Kidney (tissue), 14 donors: ENCODE measurements around the gene ANKS1B. TPM values are rescaled to one million over a fixed set of nuclear protein-coding genes. Genes with fewer than 3 reads are reported as not detected.

Experiments used
- DNase-seq, 5 donors: peaks; one replicate each; pipeline ENCODE4 v3.0.0-alpha.2; 2013 to 2020
- FAIRE-seq: peaks from 2 replicates; lab custom pipeline; 2012; peaks lifted over from hg19 to GRCh38; lab: Jason Lieb, UNC
- H3K27ac ChIP-seq, 2 donors: one replicate each; pipeline ENCODE4 v1.7.0; 2013; ENCODE audit warnings: low read depth in 2 of 2, low read length in 2 of 2, inconsistent platforms in 1 of 2
- H3K27me3 ChIP-seq: one replicate; pipeline ENCODE4 v1.7.1; 2013; ENCODE audit warnings: low read length, inconsistent platforms; ENCODE audit not compliant: control insufficient read depth, insufficient read depth
- H3K36me3 ChIP-seq, 3 donors: one replicate each; pipeline versions ENCODE4 v1.7.0 to v1.7.1; 2013; ENCODE audit warnings: low read length in 3 of 3, control low read depth in 1 of 3, inconsistent platforms in 1 of 3; ENCODE audit not compliant: insufficient read depth in 3 of 3, control insufficient read depth in 2 of 3
- H3K4me1 ChIP-seq, 3 donors: one replicate each; pipeline versions ENCODE4 v1.7.0 to v1.7.1; 2013; ENCODE audit warnings: low read length in 3 of 3, inconsistent platforms in 1 of 3, low read depth in 1 of 3; ENCODE audit not compliant: control insufficient read depth in 2 of 3, insufficient read depth in 2 of 3
- H3K4me3 ChIP-seq, 3 donors: one replicate each; pipeline versions ENCODE4 v1.7.0 to v1.8.1; 2013; ENCODE audit warnings: low read length in 3 of 3, control low read depth in 1 of 3, inconsistent platforms in 1 of 3
- H3K9ac ChIP-seq, 3 donors: one replicate each; pipeline versions ENCODE4 v1.7.0 to v1.7.1; 2013; ENCODE audit warnings: low read length in 3 of 3, control low read depth in 1 of 3, inconsistent platforms in 1 of 3
- H3K9me3 ChIP-seq, 3 donors: one replicate each; pipeline versions ENCODE4 v1.7.0 to v1.7.1; 2013; ENCODE audit warnings: low read length in 3 of 3, control low read depth in 1 of 3, inconsistent platforms in 1 of 3; ENCODE audit not compliant: control insufficient read depth in 2 of 3, insufficient read depth in 1 of 3
- intact Hi-C: fragments of 100-400 bp; cut with DNase I; formaldehyde crosslinking; loops from one replicate; pipeline ENCODE4 v1.11.1; 2022
- polyA plus RNA-seq: library from polyadenylated mRNA; stranded (reverse); fragments of 350-450 nt; fragmentation: Illumina TruSeq; extraction: RNeasy Lipid Tissue Mini Kit (QIAGEN cat#74804); gene quantifications from one replicate; pipeline ENCODE4 v1.2.3, GENCODE V29; 2014; ENCODE audit warnings: low read depth, low replicate concordance; ENCODE audit not compliant: insufficient read depth
- total RNA-seq: library from RNA; stranded (reverse); fragmentation: NEBNext Ultra II Directional; extraction: Animal tissue kit (Norgen Biotek cat#: 25700); gene quantifications from one replicate; pipeline ENCODE4 v1.2.1, GENCODE V29; 2021
- TF ChIP-seq, protein P1 (sequence below): IDR thresholded peaks from 3 replicates; pipeline ENCODE4 v1.5.1; 2012; ENCODE audit warnings: mild to moderate bottlenecking, moderate library complexity, borderline replicate concordance; ENCODE audit not compliant: insufficient read depth; ENCODE audit errors: extremely low read depth
- donor health status: control.
- donor health status: control.
- donor health status: control.
- donor health status: control.
- donor health status: control.
- donor health status: DM: yes; HTN: yes; CAD: no.
- donor health status: Normal renal cell carcinoma (clear cell type).

Gene ANKS1B
- total and polyA plus RNA-seq, 2 donors from 2014 or later = 1.7 to 5.8 TPM

DNA sequence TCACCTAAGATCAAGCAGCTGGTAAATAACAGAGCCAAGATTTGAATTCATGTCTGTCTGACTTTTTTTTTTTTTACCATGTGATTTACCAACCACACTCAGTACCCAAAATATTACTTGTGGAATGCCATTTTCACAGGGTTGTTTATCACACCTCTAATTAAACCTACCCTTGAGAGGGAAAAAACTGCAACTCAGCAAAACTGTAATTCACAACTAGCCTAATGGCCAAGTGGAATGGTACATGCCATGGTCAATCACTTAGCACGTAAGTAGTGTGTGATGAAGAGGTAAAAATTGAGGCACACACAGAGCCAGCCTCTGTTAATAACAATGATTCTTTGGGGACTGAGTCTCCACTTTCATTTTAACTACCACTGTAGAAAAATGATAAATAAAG is 750.0 kb downstream of the ANKS1B start:
- Histone ChIP-seq H3K36me3 (no peaks in the 10 kb centered on the region), H3K27ac (no peak overlapping the region), H3K27me3 (no peaks in the 10 kb centered on the region), H3K9ac (no peak overlapping the region), H3K4me1 (no peaks in the 10 kb centered on the region), H3K9me3 (no peaks in the 10 kb centered on the region), H3K4me3 (no peak overlapping the region)
- FAIRE-seq = no peak
- TF ChIP-seq, protein P1, sequence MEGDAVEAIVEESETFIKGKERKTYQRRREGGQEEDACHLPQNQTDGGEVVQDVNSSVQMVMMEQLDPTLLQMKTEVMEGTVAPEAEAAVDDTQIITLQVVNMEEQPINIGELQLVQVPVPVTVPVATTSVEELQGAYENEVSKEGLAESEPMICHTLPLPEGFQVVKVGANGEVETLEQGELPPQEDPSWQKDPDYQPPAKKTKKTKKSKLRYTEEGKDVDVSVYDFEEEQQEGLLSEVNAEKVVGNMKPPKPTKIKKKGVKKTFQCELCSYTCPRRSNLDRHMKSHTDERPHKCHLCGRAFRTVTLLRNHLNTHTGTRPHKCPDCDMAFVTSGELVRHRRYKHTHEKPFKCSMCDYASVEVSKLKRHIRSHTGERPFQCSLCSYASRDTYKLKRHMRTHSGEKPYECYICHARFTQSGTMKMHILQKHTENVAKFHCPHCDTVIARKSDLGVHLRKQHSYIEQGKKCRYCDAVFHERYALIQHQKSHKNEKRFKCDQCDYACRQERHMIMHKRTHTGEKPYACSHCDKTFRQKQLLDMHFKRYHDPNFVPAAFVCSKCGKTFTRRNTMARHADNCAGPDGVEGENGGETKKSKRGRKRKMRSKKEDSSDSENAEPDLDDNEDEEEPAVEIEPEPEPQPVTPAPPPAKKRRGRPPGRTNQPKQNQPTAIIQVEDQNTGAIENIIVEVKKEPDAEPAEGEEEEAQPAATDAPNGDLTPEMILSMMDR = no peak
- intact Hi-C loops = no loop called here
- DNase-seq = no peak

DNA sequence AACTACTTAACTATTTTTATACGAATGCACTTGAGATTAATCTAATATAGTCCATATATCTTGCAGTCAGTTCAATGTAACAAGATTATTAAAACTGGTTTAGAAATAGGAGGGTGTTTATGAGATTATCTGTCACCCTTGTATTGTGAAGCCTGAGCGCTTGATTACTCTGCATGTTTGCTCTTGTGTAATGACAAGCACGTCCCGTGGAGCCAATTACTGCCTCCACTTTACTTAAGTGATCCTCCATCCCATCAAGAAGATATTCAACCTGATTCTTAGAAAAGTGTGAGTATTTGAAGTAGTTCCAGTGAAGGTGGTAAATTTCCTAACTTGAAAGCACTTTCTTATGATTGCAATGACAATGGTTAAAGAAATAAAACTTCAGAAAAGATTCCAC is 752.4 kb downstream of the ANKS1B start:
- H3K4me1 ChIP-seq = no peaks in the 10 kb centered on the region
- no peak overlapping the region for H3K27ac ChIP-seq
- intact Hi-C loops = no loop called here
- DNase-seq = no peak
- TF ChIP-seq, protein P1 = no peak
- H3K9me3 ChIP-seq = no peaks in the 10 kb centered on the region
- H3K4me3 ChIP-seq = no peak overlapping the region
- H3K36me3 ChIP-seq = no peaks in the 10 kb centered on the region
- no peaks in the 10 kb centered on the region for H3K27me3 ChIP-seq
- no peak overlapping the region for H3K9ac ChIP-seq
- FAIRE-seq = no peak

DNA sequence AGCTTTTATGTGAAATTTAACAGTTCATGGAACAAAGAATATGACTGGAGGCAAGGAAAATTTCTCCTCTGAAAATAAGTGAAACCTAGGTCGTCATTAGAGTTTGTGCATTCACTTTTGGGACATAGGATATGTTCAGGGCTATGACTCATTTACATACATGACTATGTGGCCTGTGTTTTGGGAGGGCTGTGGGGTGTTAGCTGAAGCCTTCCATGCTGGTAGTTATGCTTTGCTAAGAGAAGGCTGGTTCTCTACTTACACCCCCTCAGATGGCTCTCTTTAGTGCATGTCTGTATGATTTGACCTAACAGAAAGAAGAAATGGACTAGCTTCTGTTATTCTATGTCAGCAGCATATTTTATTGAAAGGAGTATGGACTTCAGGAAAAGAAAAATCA is 753.7 kb downstream of the ANKS1B start:
- DNase-seq = no peak

More for the DNA sequence above, 753.7 kb downstream of the ANKS1B start:
- no peaks in the 10 kb centered on the region for H3K36me3 ChIP-seq
- no peak overlapping the region for H3K9ac ChIP-seq
- H3K4me1 ChIP-seq = no peaks in the 10 kb centered on the region
- FAIRE-seq = no peak
- H3K4me3 ChIP-seq = no peak overlapping the region
- TF ChIP-seq, protein P1 = no peak
- no peaks in the 10 kb centered on the region for H3K9me3 ChIP-seq
- H3K27ac ChIP-seq = no peak overlapping the region
- intact Hi-C loops = no loop called here
- no peaks in the 10 kb centered on the region for H3K27me3 ChIP-seq
